OCI-LY7 (cell line): ENCODE measurements around the gene COPA. TPM values are rescaled to one million over a fixed set of nuclear protein-coding genes. Genes with fewer than 3 reads are reported as not detected.

Experiments
- BruUV-seq: library from RNA; stranded (reverse); fragments of 400-500 nt; replicated peaks from 2 replicates; lab custom pipeline; 2021; lab: Mats Ljungman, UMichigan
- CTCF ChIA-PET: fragments of 300-600 bp; sonication (Branson Sonifier 250); formaldehyde crosslinking; loops from one replicate; lab custom pipeline; 2022; ENCODE audit warnings: antibody characterized with exemption; ENCODE audit not compliant: unreplicated experiment; lab: Charles Lee
- POLR2A ChIA-PET: fragments of 300-600 bp; sonication (Branson Sonifier 250); formaldehyde crosslinking; loops from one replicate; lab custom pipeline; 2022; ENCODE audit warnings: antibody characterized with exemption; lab: Charles Lee
- DNase-seq: peaks from one replicate; pipeline ENCODE4 v3.0.0-alpha.2; 2015; ENCODE audit warnings: low spot score
- H2AFZ ChIP-seq: fragments of 200-600 bp; sonication (generic), shearing (Covaris generic); 2 replicates; pipeline ENCODE4 v1.6.1; 2014; ENCODE audit warnings: mild to moderate bottlenecking, antibody characterized with exemption, low read length, moderate library complexity
- H3K27ac ChIP-seq: fragments of 200-600 bp; sonication (generic); 2 replicates; pipeline ENCODE4 v1.5.1; 2014; ENCODE audit warnings: mixed run types, low read depth, mild to moderate bottlenecking, moderate library complexity, low read length, inconsistent platforms; ENCODE audit not compliant: poor library complexity, severe bottlenecking
- H3K36me3 ChIP-seq: fragments of 200-600 bp; sonication (generic); 2 replicates; pipeline ENCODE4 v1.6.1; 2014; ENCODE audit warnings: mild to moderate bottlenecking, antibody characterized with exemption, low read length, moderate library complexity, mixed read lengths; ENCODE audit not compliant: insufficient read depth
- H3K4me1 ChIP-seq: fragments of 200-600 bp; sonication (generic); 2 replicates; pipeline ENCODE4 v1.5.1; 2014; ENCODE audit warnings: mild to moderate bottlenecking, low read length; ENCODE audit not compliant: insufficient read depth, poor library complexity, severe bottlenecking
- H3K4me2 ChIP-seq: fragments of 200-600 bp; sonication (generic); 2 replicates; pipeline ENCODE4 v1.6.1; 2014; ENCODE audit warnings: mild to moderate bottlenecking, low read length
- H3K4me3 ChIP-seq: fragments of 200-600 bp; sonication (generic); 2 replicates; pipeline ENCODE4 v1.5.1; 2014; ENCODE audit warnings: mild to moderate bottlenecking, low read depth, low read length; ENCODE audit not compliant: poor library complexity, severe bottlenecking
- H3K79me2 ChIP-seq: fragments of 200-600 bp; sonication (generic); 2 replicates; pipeline ENCODE4 v1.6.1; 2016; ENCODE audit warnings: low read depth, mild to moderate bottlenecking, low read length, moderate library complexity, mixed read lengths; ENCODE audit not compliant: insufficient read depth
- H3K9me2 ChIP-seq: fragments of 200-600 bp; sonication (generic); 2 replicates; pipeline ENCODE4 v1.6.1; 2016; ENCODE audit warnings: mild to moderate bottlenecking, low read length, mixed read lengths; ENCODE audit not compliant: insufficient read depth
- H3K9me3 ChIP-seq: fragments of 200-600 bp; sonication (generic); 2 replicates; pipeline ENCODE4 v1.6.1; 2014; ENCODE audit warnings: mild to moderate bottlenecking, mixed run types, low read length, mixed read lengths
- H4K20me1 ChIP-seq: fragments of 200-600 bp; sonication (generic); 2 replicates; pipeline ENCODE4 v1.6.1; 2014; ENCODE audit warnings: mild to moderate bottlenecking, antibody characterized with exemption, low read length, moderate library complexity, mixed read lengths; ENCODE audit not compliant: insufficient read depth
- CTCF ChIP-seq: fragments of 200-600 bp; sonication (generic); conservative IDR thresholded peaks from 2 replicates; pipeline ENCODE4 v1.5.1; 2014; ENCODE audit warnings: mild to moderate bottlenecking, antibody characterized with exemption, low read length, moderate library complexity, mixed read lengths
- EZH2phosphoT487 ChIP-seq: fragments of 200-600 bp; sonication (generic); IDR thresholded peaks from 2 replicates; pipeline ENCODE4 v1.6.1; 2018; ENCODE audit warnings: low read depth, borderline replicate concordance, mild to moderate bottlenecking, mixed run types, antibody characterized with exemption, low read length, moderate library complexity, mixed read lengths
- intact Hi-C: fragments of 100-400 bp; cut with micrococcal nuclease; formaldehyde crosslinking; loops from one replicate; pipeline ENCODE4 v1.10.0; 2022; ENCODE audit not compliant: unreplicated experiment
- total RNA-seq, 2 experiments: library from RNA; depleted of rRNA in 1 of 2; stranded (reverse); fragments of >200 nt in 1 of 2; shearing (Covaris generic) in 1 of 2; gene quantifications; 2 replicates each; pipeline ENCODE4 v1.2.3, GENCODE V29; 2014 to 2022

COPA gene
- total RNA-seq, 2 experiments from 2014 or later, result 74.2 to 138 TPM

GRCh38 chr1:160325252-160325651, 17.8 kb downstream of the COPA start:
- no peaks in the 10 kb centered on the region for H3K4me1 ChIP-seq
- no peak for TF ChIP-seq CTCF
- no peak for TF ChIP-seq EZH2phosphoT487
- no peaks in the 10 kb centered on the region for H4K20me1 ChIP-seq
- no peak for DNase-seq
- H3K4me3 ChIP-seq, result no peak overlapping the region
- no peak overlapping the region for H3K4me2 ChIP-seq
- no peak overlapping the region for H3K27ac ChIP-seq
- CTCF ChIA-PET, result no interaction called here
- no TSS peak for BruUV-seq
- peaks cover 99% of the 10 kb centered on the region for H3K36me3 ChIP-seq
- H3K79me2 ChIP-seq, result peaks cover 7% of the 10 kb centered on the region; the same call in 1 of the 2 replicates
- no peaks in the 10 kb centered on the region for H3K9me3 ChIP-seq
- POLR2A ChIA-PET, result interaction anchor here (0.7 to 1.1 kb wide), 2 partner anchors 11 to 681 kb away, joined by 3 to 5 read pairs; no protein-coding TSS in a partner anchor
- H3K9me2 ChIP-seq, result no peaks in the 10 kb centered on the region
- H2AFZ ChIP-seq, result no peak overlapping the region
- intact Hi-C loops, result no loop called here

- Histone ChIP-seq H3K4me1 (no peaks in the 10 kb centered on the region), H3K4me2 (no peak overlapping the region), H4K20me1 (no peaks in the 10 kb centered on the region), H3K79me2 (peaks cover 25% of the 10 kb centered on the region), H3K9me3 (no peaks in the 10 kb centered on the region; the same call in 1 of the 2 replicates), H3K27ac (no peak overlapping the region), H3K4me3 (no peak overlapping the region), H2AFZ (no peak overlapping the region), H3K9me2 (no peaks in the 10 kb centered on the region), H3K36me3 (peaks cover 97% of the 10 kb centered on the region)
- TF ChIP-seq EZH2phosphoT487 (no peak), CTCF (no peak)
- ChIA-PET POLR2A (interaction anchor here (1.2 kb wide), 1 partner anchor 11 kb away, joined by 4 read pairs; no protein-coding TSS in a partner anchor), CTCF (no interaction called here)
- DNase-seq, result no peak
- BruUV-seq, result no TSS peak
- intact Hi-C loops, result no loop called here
Observed at GRCh38 chr1:160322831-160323230, 20.2 kb downstream of the COPA start.

GRCh38 chr1:160315359-160315758, 27.7 kb downstream of the COPA start:
- H3K79me2 ChIP-seq, result peaks cover 19% of the 10 kb centered on the region
- H3K4me2 ChIP-seq, result no peak overlapping the region
- TF ChIP-seq CTCF (no peak), EZH2phosphoT487 (no peak)
- H3K9me2 ChIP-seq, result no peaks in the 10 kb centered on the region
- no peaks in the 10 kb centered on the region; the same call in 1 of the 2 replicates for H3K9me3 ChIP-seq
- POLR2A ChIA-PET, result interaction anchor here (0.7 kb wide), 1 partner anchor 17 kb away, joined by 3 read pairs; no protein-coding TSS in a partner anchor
- H3K27ac ChIP-seq, result no peak overlapping the region
- H3K36me3 ChIP-seq, result peaks cover 93% of the 10 kb centered on the region
- BruUV-seq, result no TSS peak
- CTCF ChIA-PET, result no interaction called here
- no peak overlapping the region for H3K4me3 ChIP-seq
- no peak for DNase-seq
- intact Hi-C loops, result no loop called here
- H2AFZ ChIP-seq, result no peak overlapping the region
- H3K4me1 ChIP-seq, result no peaks in the 10 kb centered on the region
- H4K20me1 ChIP-seq, result no peaks in the 10 kb centered on the region
